HepG2 (cell line): ENCODE data around the gene ASIC3. TPM values are rescaled to one million over a fixed set of nuclear protein-coding genes. Genes with fewer than 3 reads are reported as not detected.

ENCODE experiments used
- CBX5 ChIP-seq: sonication (generic); formaldehyde crosslinking; IDR thresholded peaks from 2 replicates; pipeline ENCODE4 v1.4.0; 2020; ENCODE audit warnings: missing genetic modification reagents, borderline replicate concordance
- FOSL1 ChIP-seq: sonication (generic); formaldehyde crosslinking; IDR thresholded peaks from 2 replicates; pipeline ENCODE4 v1.9.0; 2021; ENCODE audit warnings: missing genetic modification reagents, borderline replicate concordance
- KDM5B ChIP-seq: sonication (generic); formaldehyde crosslinking; IDR thresholded peaks from 2 replicates; pipeline ENCODE4 v1.4.0; 2020; ENCODE audit warnings: missing genetic modification reagents, mild to moderate bottlenecking, borderline replicate concordance
- NCOA2 ChIP-seq: sonication (generic); formaldehyde crosslinking; IDR thresholded peaks from 2 replicates; pipeline ENCODE4 v1.8.0; 2022; ENCODE audit warnings: inconsistent platforms
- RAD51 ChIP-seq: fragments of 450-650 bp; IDR thresholded peaks from 2 replicates; pipeline ENCODE4 v1.6.1; 2016; ENCODE audit warnings: borderline replicate concordance
- RELA ChIP-seq: sonication (generic); formaldehyde crosslinking; IDR thresholded peaks from 2 replicates; pipeline ENCODE4 v1.4.0; 2020; ENCODE audit warnings: missing genetic modification reagents
- RFXANK ChIP-seq: IDR thresholded peaks from 2 replicates; pipeline ENCODE4 v1.6.1; 2016
- TARDBP ChIP-seq: sonication (generic); formaldehyde crosslinking; IDR thresholded peaks from 2 replicates; pipeline ENCODE4 v1.8.0; 2022; ENCODE audit warnings: mild to moderate bottlenecking, missing genetic modification reagents
- TBX2 ChIP-seq: sonication (generic); formaldehyde crosslinking; IDR thresholded peaks from 2 replicates; pipeline ENCODE4 v1.5.0; 2020; ENCODE audit warnings: missing genetic modification reagents, mild to moderate bottlenecking, borderline replicate concordance
- ZNF556 ChIP-seq: sonication (generic); formaldehyde crosslinking; IDR thresholded peaks from 2 replicates; pipeline ENCODE4 v1.4.0; 2020; ENCODE audit warnings: mild to moderate bottlenecking, missing genetic modification reagents, borderline replicate concordance
- ZNF749 ChIP-seq: sonication (generic); formaldehyde crosslinking; IDR thresholded peaks from 2 replicates; pipeline ENCODE4 v1.8.0; 2022; ENCODE audit warnings: mild to moderate bottlenecking, missing genetic modification reagents, moderate library complexity, borderline replicate concordance
- ZNF792 ChIP-seq: IDR thresholded peaks from 2 replicates; pipeline ENCODE4 v1.6.1; 2016
- polyA plus RNA-seq, 8 experiments: library from polyadenylated mRNA; depleted of rRNA in 3 of 8; stranded (reverse) in 7 of 8; unstranded in 1 of 8; fragments of >200 nt; fragmentation: Illumina TruSeq in 4 of 8; extraction: Trizol in 4 of 8; gene quantifications; 2 replicates each; pipeline versions ENCODE4 v1.2.1 to v1.2.3, GENCODE V29; 2011 to 2016; ENCODE audit warnings: low read depth in 4 of 8, missing spikeins in 1 of 8, mixed read lengths in 1 of 8; ENCODE audit not compliant: insufficient read depth in 1 of 8
- total RNA-seq, 5 experiments: library from RNA; depleted of rRNA; stranded (reverse); fragments of >200 nt; fragmentation: Illumina TruSeq; extraction: Trizol; gene quantifications; 2 replicates each; pipeline ENCODE4 v1.2.3, GENCODE V29; 2016; ENCODE audit warnings: low read depth in 1 of 5
- TF ChIP-seq, protein P1 (sequence below): sonication (generic); formaldehyde crosslinking; IDR thresholded peaks from 2 replicates; pipeline ENCODE4 v1.8.0; 2022; ENCODE audit warnings: missing genetic modification reagents, low read depth, mild to moderate bottlenecking, borderline replicate concordance
- TF ChIP-seq, protein P2 (sequence below): sonication (generic); formaldehyde crosslinking; IDR thresholded peaks from 2 replicates; pipeline ENCODE4 v1.8.1; 2023; ENCODE audit warnings: missing genetic modification reagents, inconsistent platforms, borderline replicate concordance
- TF ChIP-seq, protein P3 (sequence below): sonication (generic); formaldehyde crosslinking; IDR thresholded peaks from 2 replicates; pipeline ENCODE4 v1.4.0; 2020; ENCODE audit warnings: missing genetic modification reagents
- TF ChIP-seq, protein P4 (sequence below), 2 experiments: sonication (generic) in 1 of 2; formaldehyde crosslinking in 1 of 2; IDR thresholded peaks; 2 replicates each; pipeline versions ENCODE4 v1.4.0 to v1.6.1; 2018 to 2020; ENCODE audit warnings: missing genetic modification reagents in 2 of 2, borderline replicate concordance in 1 of 2, low read depth in 1 of 2, mild to moderate bottlenecking in 1 of 2, missing biosample characterization in 1 of 2
- TF ChIP-seq, protein P5 (sequence below): sonication (generic); formaldehyde crosslinking; IDR thresholded peaks from 2 replicates; pipeline ENCODE4 v1.8.1; 2023; ENCODE audit warnings: mild to moderate bottlenecking, moderate library complexity, missing genetic modification reagents

Gene ASIC3
- total and polyA plus RNA-seq, 2 of the 13 experiments (the other 11 are each of a cell fraction or from before 2014, with no cell fraction given): 0.51 TPM; not detected in 1

DNA sequence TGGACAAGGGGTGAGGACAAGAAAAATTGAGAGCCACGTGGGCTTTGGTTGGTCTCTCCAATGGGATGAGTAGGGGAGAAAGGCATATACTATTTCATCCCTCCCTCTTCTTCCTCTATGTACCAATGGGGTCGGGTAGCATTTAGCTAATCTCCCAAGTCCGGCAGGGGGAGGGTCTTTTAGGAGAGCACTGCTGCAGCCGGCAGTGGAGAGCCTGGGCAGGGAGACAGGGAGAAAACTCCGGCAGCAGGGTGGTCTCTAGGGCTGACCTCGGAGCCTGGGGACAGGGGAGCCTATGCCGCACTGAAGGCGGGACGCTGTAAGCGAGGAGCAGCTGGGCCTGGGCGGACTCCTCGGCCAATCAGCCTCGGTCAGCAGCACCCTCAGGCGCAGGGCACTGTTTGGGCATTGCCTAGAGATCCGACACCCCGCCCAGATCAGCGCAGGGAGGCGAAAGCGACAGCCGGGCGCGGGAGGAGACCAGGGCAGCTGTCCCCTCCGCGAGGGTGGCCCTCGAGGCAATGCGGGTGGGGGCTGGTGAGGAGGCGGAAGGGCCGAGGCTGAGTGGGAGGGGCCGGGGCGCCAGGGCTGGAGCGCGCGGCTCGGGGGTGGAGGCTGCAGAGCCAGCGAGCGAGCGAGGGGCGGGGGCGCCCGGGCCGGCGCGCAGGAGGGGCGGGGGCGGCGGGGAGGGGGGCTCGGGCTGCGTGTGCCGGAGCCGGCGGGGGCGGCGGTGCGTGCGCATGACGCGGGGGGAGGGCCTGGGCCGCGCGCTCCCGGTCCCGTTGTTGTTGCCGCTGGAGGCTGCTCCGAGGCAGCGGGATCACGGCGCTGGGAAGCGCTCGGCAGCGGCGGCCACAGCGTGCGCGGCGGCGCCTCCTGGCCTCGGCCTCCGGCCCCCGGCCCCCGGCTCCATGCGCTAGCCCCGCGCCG lies 37.6 kb downstream of the ASIC3 start, which contains the start of gene AGAP3 (continued):
- TF ChIP-seq, protein P1, sequence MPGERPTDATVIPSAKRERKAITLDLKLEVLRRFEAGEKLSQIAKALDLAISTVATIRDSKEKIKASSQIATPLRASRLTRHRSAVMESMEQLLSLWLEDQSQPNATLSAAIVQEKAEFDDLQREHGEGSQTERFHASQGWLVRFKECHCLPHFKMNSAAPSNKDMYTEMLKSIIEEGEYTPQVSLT (CRISPR knock-in tag): no peak
- TF ChIP-seq RAD51 (no peak), TBX2 (peak; percentile 69; the same call in 1 of the 2 replicates), CBX5 (no peak; the same call in 1 of the 2 replicates), RELA (CRISPR knock-in tag) (no peak), ZNF749 (CRISPR knock-in tag) (peak; percentile 54; the same call in 1 of the 2 replicates), KDM5B (peak; percentile 73; the same call in 1 of the 2 replicates), ZNF556 (no peak), TARDBP (peak; percentile 79; the same call in 1 of the 2 replicates), RFXANK (no peak), NCOA2 (CRISPR knock-in tag) (no peak), FOSL1 (CRISPR knock-in tag) (no peak), ZNF792 (CRISPR knock-in tag) (no peak; the same call in 1 of the 2 replicates)
- TF ChIP-seq, protein P2, sequence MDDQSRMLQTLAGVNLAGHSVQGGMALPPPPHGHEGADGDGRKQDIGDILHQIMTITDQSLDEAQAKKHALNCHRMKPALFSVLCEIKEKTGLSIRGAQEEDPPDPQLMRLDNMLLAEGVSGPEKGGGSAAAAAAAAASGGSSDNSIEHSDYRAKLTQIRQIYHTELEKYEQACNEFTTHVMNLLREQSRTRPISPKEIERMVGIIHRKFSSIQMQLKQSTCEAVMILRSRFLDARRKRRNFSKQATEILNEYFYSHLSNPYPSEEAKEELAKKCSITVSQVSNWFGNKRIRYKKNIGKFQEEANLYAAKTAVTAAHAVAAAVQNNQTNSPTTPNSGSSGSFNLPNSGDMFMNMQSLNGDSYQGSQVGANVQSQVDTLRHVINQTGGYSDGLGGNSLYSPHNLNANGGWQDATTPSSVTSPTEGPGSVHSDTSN: no peak
- TF ChIP-seq, protein P3, sequence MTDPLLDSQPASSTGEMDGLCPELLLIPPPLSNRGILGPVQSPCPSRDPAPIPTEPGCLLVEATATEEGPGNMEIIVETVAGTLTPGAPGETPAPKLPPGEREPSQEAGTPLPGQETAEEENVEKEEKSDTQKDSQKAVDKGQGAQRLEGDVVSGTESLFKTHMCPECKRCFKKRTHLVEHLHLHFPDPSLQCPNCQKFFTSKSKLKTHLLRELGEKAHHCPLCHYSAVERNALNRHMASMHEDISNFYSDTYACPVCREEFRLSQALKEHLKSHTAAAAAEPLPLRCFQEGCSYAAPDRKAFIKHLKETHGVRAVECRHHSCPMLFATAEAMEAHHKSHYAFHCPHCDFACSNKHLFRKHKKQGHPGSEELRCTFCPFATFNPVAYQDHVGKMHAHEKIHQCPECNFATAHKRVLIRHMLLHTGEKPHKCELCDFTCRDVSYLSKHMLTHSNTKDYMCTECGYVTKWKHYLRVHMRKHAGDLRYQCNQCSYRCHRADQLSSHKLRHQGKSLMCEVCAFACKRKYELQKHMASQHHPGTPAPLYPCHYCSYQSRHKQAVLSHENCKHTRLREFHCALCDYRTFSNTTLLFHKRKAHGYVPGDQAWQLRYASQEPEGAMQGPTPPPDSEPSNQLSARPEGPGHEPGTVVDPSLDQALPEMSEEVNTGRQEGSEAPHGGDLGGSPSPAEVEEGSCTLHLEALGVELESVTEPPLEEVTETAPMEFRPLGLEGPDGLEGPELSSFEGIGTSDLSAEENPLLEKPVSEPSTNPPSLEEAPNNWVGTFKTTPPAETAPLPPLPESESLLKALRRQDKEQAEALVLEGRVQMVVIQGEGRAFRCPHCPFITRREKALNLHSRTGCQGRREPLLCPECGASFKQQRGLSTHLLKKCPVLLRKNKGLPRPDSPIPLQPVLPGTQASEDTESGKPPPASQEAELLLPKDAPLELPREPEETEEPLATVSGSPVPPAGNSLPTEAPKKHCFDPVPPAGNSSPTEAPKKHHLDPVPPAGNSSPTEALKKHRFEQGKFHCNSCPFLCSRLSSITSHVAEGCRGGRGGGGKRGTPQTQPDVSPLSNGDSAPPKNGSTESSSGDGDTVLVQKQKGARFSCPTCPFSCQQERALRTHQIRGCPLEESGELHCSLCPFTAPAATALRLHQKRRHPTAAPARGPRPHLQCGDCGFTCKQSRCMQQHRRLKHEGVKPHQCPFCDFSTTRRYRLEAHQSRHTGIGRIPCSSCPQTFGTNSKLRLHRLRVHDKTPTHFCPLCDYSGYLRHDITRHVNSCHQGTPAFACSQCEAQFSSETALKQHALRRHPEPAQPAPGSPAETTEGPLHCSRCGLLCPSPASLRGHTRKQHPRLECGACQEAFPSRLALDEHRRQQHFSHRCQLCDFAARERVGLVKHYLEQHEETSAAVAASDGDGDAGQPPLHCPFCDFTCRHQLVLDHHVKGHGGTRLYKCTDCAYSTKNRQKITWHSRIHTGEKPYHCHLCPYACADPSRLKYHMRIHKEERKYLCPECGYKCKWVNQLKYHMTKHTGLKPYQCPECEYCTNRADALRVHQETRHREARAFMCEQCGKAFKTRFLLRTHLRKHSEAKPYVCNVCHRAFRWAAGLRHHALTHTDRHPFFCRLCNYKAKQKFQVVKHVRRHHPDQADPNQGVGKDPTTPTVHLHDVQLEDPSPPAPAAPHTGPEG: no peak
- TF ChIP-seq, protein P4, sequence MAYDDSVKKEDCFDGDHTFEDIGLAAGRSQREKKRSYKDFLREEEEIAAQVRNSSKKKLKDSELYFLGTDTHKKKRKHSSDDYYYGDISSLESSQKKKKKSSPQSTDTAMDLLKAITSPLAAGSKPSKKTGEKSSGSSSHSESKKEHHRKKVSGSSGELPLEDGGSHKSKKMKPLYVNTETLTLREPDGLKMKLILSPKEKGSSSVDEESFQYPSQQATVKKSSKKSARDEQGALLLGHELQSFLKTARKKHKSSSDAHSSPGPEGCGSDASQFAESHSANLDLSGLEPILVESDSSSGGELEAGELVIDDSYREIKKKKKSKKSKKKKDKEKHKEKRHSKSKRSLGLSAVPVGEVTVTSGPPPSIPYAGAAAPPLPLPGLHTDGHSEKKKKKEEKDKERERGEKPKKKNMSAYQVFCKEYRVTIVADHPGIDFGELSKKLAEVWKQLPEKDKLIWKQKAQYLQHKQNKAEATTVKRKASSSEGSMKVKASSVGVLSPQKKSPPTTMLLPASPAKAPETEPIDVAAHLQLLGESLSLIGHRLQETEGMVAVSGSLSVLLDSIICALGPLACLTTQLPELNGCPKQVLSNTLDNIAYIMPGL (CRISPR knock-in tag; IDR thresholded peaks at IDR 0.05; ENCODE audit: borderline replicate concordance in 1 of 2, low read depth in 1 of 2): peak; percentile 41 to 73; a peak in 2 of 4 replicates
- TF ChIP-seq, protein P5, sequence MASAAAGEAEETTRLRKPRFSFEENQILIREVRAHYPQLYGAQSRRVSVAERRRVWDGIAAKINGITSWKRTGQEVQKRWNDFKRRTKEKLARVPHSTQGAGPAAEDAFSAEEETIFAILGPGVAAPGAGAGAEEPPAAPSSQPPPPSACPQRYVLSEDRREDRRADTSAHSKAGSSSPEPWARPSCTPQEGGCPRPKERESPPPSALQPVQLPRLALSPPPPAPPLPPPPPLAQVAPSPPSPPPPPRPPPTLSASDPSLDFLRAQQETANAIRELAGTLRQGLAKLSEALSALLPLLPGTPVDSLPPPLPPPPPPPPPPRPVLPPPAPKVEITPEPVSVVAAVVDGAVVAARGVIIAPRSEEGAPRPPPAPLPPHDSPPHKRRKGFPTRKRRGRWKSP: no peak
